Ascending aorta (tissue), 2 donors: ENCODE data around the gene RIMOC1. TPM values are rescaled to one million over a fixed set of nuclear protein-coding genes. Genes with fewer than 3 reads are reported as not detected.

ENCODE experiments used
- DNase-seq, 2 donors: peaks; one replicate each; pipeline ENCODE4 v3.0.0-alpha.2; 2019; ENCODE audit warnings: low spot score in 2 of 2
- H3K27ac ChIP-seq, 2 donors: fragments of 200-600 bp; sonication (generic); one replicate each; pipeline ENCODE4 v1.5.1; 2016 to 2017; ENCODE audit warnings: mild to moderate bottlenecking in 1 of 2
- H3K27me3 ChIP-seq: fragments of 200-600 bp; sonication (generic); one replicate; pipeline ENCODE4 v1.5.1; 2017
- H3K36me3 ChIP-seq, 2 donors: fragments of 200-600 bp; sonication (generic); one replicate each; pipeline ENCODE4 v1.5.1; 2016
- H3K4me1 ChIP-seq, 2 donors: fragments of 200-600 bp; sonication (generic); one replicate each; pipeline ENCODE4 v1.5.1; 2016 to 2017; ENCODE audit warnings: mild to moderate bottlenecking in 1 of 2
- H3K4me3 ChIP-seq, 2 donors: fragments of 200-600 bp; sonication (generic); one replicate each; pipeline ENCODE4 v1.5.1; 2016 to 2017; ENCODE audit warnings: mild to moderate bottlenecking in 1 of 2
- H3K9me3 ChIP-seq, 2 donors: fragments of 200-600 bp; sonication (generic); one replicate each; pipeline ENCODE4 v1.5.1; 2016
- CTCF ChIP-seq, 3 experiments: fragments of 200-600 bp in 2 of 3; fragments of 450-650 bp in 1 of 3; sonication (generic) in 2 of 3; IDR thresholded peaks; one replicate each; pipeline ENCODE4 v1.5.1; 2016 to 2019; ENCODE audit warnings: antibody characterized with exemption in 3 of 3, mild to moderate bottlenecking in 1 of 3, moderate library complexity in 1 of 3
- intact Hi-C: fragments of 100-400 bp; cut with DNase I; formaldehyde crosslinking; loops from one replicate; pipeline ENCODE4 v1.15.1; 2023
- total RNA-seq: library from RNA; depleted of rRNA; stranded (reverse); fragments of >200 nt; gene quantifications from one replicate; pipeline ENCODE4 v1.1.0, GENCODE V29; 2016

Gene RIMOC1, protein sequence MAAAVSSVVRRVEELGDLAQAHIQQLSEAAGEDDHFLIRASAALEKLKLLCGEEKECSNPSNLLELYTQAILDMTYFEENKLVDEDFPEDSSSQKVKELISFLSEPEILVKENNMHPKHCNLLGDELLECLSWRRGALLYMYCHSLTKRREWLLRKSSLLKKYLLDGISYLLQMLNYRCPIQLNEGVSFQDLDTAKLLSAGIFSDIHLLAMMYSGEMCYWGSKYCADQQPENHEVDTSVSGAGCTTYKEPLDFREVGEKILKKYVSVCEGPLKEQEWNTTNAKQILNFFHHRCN
- total RNA-seq = 11.1 TPM

- Histone ChIP-seq H3K27ac (peak within 1 kb of the TSS; percentile 87 to 94), H3K36me3 (peaks cover 12 to 15% of the 10 kb centered on the region in 2 donors), H3K9me3 (no peaks in the 10 kb centered on the region), H3K4me3 (peak within 1 kb of the TSS; percentile 75 to 79), H3K4me1 (peaks cover 3 to 6% of the 10 kb centered on the region in 2 donors), H3K27me3 (no peaks in the 10 kb centered on the region)
- peak; percentile 98 to 100 for DNase-seq
- no peak for TF ChIP-seq CTCF (IDR thresholded peaks at IDR 0.05)
- intact Hi-C loops = loop anchor here (1.0 to 10.0 kb wide), 5 partner anchors 21 to 1411 kb away; partner anchors contain the start of genes FBXO4, HMGCS1, OXCT1 and RPL37
Observed at GRCh38 chr5:41903892-41904799, at the start of gene RIMOC1. Gene RIMOC1 (plus strand): TSS chr5:41904344. CDS start chr5:41904368, 24 bp downstream.

DNA sequence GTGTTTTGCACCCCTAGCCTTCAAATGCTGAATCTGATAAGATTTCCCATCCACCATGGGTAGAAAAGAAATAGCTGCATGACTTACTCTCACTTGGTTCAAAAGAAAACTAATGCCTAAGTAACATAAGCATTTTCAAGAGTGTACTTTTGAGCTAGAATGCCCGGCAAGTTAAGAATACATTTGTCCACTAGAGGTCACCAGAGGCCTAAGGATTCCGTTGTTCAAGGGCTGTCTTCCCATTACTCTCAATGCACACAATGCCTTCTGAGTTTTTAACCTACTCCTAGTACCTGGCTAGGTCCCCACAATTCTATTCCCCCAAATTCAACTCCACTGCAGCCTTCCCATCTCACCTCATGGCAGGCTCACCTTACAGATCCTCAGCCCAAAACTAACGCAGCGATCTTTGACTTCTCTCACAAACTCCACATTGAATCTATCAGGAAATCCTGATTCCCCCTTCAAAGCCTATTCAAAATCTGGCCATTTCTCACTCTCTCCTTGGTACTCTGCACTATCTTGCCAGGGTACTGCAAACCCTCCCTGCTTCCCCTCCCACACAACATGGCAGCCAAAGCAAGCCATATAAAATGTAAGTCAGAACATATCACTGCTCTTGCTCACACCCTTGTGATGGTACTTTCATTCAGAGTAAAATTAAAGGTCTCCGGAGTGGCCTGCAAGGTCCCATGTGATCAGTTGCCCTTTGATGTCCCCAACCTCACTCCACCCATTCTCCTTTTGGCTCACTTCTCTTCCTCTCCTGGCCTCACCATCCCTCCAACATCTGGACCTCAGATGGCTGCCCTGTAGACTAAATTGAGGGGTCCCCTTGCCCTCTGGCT is 47.3 kb upstream of the RIMOC1 start:
- peaks cover 33 to 54% of the 10 kb centered on the region in 2 donors for H3K36me3 ChIP-seq

DNA sequence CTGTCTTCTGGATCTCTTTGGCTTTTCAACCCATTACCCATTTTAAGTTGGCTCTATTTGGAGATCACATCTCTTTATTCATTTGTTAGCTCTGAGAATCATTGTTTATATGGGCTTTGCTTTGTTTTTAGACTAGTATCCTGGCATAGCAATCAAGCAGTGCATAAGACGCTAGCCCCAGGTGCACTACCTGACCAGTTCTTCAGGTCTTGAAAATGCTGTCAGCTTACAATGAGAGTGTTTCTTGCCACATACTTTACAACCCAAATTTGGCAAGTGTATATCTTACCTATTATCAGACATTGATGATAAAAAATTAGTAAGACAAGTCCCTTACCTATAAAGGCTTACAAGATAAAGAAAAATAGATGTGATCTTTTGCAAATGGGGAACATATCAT is 46.2 kb upstream of the RIMOC1 start:
- no peak overlapping the region for H3K4me3 ChIP-seq
- no peaks in the 10 kb centered on the region for H3K9me3 ChIP-seq
- no peak for DNase-seq
- no peaks in the 10 kb centered on the region for H3K27me3 ChIP-seq
- no peak for TF ChIP-seq CTCF (IDR thresholded peaks at IDR 0.05)
- no peak overlapping the region for H3K27ac ChIP-seq
- H3K36me3 ChIP-seq = peaks cover 26 to 47% of the 10 kb centered on the region in 2 donors
- intact Hi-C loops = loop anchor here (2.0 to 5.0 kb wide), 2 partner anchors 909 to 1029 kb away; no protein-coding TSS in a partner anchor
- no peaks in the 10 kb centered on the region for H3K4me1 ChIP-seq

More for the DNA sequence above, 47.3 kb upstream of the RIMOC1 start:
- peak; percentile 45 to 76 (median 72) for TF ChIP-seq CTCF (IDR thresholded peaks at IDR 0.05)
- DNase-seq = peak in 1 of 2 donors; percentile 73
- no peaks in the 10 kb centered on the region for H3K27me3 ChIP-seq
- H3K27ac ChIP-seq = peak overlapping the region in 1 of 2 donors; percentile 32
- no peak overlapping the region for H3K4me3 ChIP-seq
- H3K4me1 ChIP-seq = no peaks in the 10 kb centered on the region
- intact Hi-C loops = loop anchor here (1.0 to 5.0 kb wide), 4 partner anchors 68 to 1030 kb away; partner anchors contain the start of gene FBXO4
- H3K9me3 ChIP-seq = no peaks in the 10 kb centered on the region

DNA sequence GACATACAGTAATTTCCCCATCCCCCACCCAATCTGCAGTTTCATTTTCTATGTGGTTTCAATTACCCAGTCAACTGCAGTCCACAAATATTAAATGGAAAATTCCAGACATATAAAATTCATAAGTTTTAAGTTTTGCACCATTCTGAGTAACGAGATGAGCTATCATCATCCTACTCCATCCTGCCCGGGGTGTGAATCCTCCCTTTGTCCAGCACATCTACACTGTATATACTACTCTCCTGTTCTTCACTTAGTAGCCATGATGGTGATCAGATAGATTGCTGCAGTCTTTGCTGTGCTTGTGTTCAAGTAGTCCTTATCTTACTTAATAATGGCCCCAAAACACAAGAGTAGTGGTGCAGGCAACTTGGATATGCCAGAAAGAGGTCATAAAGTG is 45.3 kb upstream of the RIMOC1 start:
- no peak for TF ChIP-seq CTCF (IDR thresholded peaks at IDR 0.05)
- intact Hi-C loops = loop anchor here (5.0 kb wide), 1 partner anchor 1028 kb away; no protein-coding TSS in a partner anchor
- DNase-seq = no peak
- Histone ChIP-seq H3K27ac (no peak overlapping the region), H3K4me3 (no peak overlapping the region), H3K36me3 (peaks cover 19 to 40% of the 10 kb centered on the region in 2 donors), H3K27me3 (no peaks in the 10 kb centered on the region), H3K4me1 (no peaks in the 10 kb centered on the region), H3K9me3 (no peaks in the 10 kb centered on the region)
